ENCODE results near the gene BICC1.

The BICC1 gene

GRCh38 chr10:58746474-58747185, 234.0 kb downstream of the BICC1 start:
- no peak for DNase-seq

GRCh38 chr10:58747687-58748086, 235.0 kb downstream of the BICC1 start:
- DNase-seq: no peak

GRCh38 chr10:58752665-58753064, 240.0 kb downstream of the BICC1 start:
- DNase-seq: no peak

GRCh38 chr10:58753425-58753824, 240.8 kb downstream of the BICC1 start:
- DNase-seq: no peak

GRCh38 chr10:58754469-58755339, 242.0 kb downstream of the BICC1 start:
- peak; percentile 32 for DNase-seq

- DNase-seq: no peak
These were observed 242.6 kb downstream of the BICC1 start for GRCh38 chr10:58755340-58755610.

- DNase-seq: no peak
These were observed 243.0 kb downstream of the BICC1 start for GRCh38 chr10:58755677-58756076.

- DNase-seq: no peak
These were observed 243.6 kb downstream of the BICC1 start for GRCh38 chr10:58756130-58756719.

- DNase-seq: no peak
These were observed 244.8 kb downstream of the BICC1 start for GRCh38 chr10:58757352-58758065.

GRCh38 chr10:58758321-58758720, 245.6 kb downstream of the BICC1 start:
- no peak for DNase-seq

- no peak for DNase-seq
These were observed 251.5 kb downstream of the BICC1 start for GRCh38 chr10:58764087-58764747.

- DNase-seq: no peak
These were observed 253.2 kb downstream of the BICC1 start for GRCh38 chr10:58765910-58766309.

- DNase-seq: no peak
These were observed 255.0 kb downstream of the BICC1 start for GRCh38 chr10:58767652-58768051.

GRCh38 chr10:58771863-58772262, 259.2 kb downstream of the BICC1 start:
- DNase-seq: no peak

- DNase-seq: no peak
These were observed 260.1 kb downstream of the BICC1 start for GRCh38 chr10:58772758-58773157.

- DNase-seq: no peak
These were observed 260.7 kb downstream of the BICC1 start for GRCh38 chr10:58773341-58773740.

- DNase-seq: no peak
These were observed 261.3 kb downstream of the BICC1 start for GRCh38 chr10:58773944-58774343.

GRCh38 chr10:58775960-58776567, 263.4 kb downstream of the BICC1 start:
- DNase-seq: no peak

- DNase-seq: no peak
These were observed 264.1 kb downstream of the BICC1 start for GRCh38 chr10:58776568-58777318.

GRCh38 chr10:58778966-58779365, 266.3 kb downstream of the BICC1 start:
- no peak for DNase-seq

- no peak for DNase-seq
These were observed 266.9 kb downstream of the BICC1 start for GRCh38 chr10:58779594-58779993.

Data from right kidney (tissue), 1 donor.